Head of caudate nucleus (tissue), 42 donors: ENCODE data around the gene B4GALNT4.

Experiments
- DNase-seq, 42 donors: peaks; one replicate each; pipeline versions ENCODE4 v3.0.0 to v3.0.0-alpha.2; 2020 to 2021; ENCODE audit warnings: mixed read lengths in 7 of 42
- intact Hi-C: fragments of 100-400 bp; cut with DNase I; formaldehyde crosslinking; loops from one replicate; pipeline ENCODE4 v1.15.0; 2022

B4GALNT4 gene

DNA sequence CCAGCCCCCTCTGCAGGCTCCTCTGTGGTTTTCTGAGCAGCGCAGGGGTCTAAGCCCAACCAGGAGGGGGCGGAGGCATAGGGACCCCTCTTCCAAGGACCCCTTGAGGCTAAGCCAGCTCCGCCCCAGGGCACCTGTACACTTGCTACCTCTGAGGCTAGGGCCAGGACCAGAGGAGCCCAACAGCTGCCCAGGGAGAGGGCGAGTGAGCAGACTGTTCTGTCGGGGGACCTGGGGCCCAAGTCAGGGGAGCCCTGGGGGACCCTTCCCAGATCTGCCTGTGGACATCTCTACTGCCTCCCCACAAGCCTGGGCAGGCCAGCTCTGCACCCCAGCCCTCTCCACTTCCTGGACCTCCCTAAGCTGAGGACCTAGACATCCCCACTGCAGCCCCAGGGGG, 1.8 kb downstream of the B4GALNT4 start:
- no peak for DNase-seq

DNA sequence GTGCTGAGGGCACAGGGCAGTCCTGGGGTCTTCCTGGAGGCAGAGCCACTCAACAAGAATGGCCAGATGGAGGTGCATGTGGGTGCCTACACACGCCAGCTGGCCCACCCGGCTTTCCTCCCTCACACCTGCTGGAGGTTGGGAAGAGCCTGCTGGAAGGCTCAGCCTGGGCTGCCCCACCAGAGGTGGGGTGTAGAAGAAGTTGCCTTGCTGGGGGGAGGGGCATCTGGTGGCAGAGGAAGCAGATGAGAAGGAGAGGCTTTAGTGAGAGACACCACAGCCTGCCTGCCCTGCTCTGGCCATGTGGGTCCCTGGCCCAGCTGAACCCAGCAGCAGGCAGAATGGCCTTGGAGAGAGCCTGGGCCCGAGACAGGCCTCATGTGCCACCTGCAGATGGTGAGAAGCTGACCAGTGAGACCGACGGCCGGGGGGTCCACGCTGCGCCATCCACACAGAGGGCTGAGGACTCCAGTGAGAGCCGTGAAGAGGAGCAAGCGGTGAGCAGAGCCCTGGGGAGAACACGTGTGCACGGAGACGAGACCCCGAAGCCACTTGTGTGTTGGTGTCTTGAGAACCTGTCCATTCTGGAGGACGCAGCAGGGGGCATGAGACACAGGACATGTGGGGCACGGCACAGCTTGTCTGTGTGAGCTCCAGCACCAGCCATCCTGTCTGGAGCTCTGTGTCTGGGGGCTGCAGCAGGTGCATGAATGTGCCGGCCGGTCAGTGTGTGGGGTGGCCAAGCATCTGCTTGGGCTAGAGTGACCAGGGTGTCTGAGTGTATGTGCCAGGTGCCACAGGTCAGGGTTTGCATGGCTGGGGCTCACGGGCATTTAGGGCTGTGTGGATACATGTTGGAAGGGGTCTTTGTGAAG, 2.7 kb downstream of the B4GALNT4 start:
- intact Hi-C loops = no loop called here

More for the DNA sequence above, 1.8 kb downstream of the B4GALNT4 start:
- intact Hi-C loops = no loop called here

DNA sequence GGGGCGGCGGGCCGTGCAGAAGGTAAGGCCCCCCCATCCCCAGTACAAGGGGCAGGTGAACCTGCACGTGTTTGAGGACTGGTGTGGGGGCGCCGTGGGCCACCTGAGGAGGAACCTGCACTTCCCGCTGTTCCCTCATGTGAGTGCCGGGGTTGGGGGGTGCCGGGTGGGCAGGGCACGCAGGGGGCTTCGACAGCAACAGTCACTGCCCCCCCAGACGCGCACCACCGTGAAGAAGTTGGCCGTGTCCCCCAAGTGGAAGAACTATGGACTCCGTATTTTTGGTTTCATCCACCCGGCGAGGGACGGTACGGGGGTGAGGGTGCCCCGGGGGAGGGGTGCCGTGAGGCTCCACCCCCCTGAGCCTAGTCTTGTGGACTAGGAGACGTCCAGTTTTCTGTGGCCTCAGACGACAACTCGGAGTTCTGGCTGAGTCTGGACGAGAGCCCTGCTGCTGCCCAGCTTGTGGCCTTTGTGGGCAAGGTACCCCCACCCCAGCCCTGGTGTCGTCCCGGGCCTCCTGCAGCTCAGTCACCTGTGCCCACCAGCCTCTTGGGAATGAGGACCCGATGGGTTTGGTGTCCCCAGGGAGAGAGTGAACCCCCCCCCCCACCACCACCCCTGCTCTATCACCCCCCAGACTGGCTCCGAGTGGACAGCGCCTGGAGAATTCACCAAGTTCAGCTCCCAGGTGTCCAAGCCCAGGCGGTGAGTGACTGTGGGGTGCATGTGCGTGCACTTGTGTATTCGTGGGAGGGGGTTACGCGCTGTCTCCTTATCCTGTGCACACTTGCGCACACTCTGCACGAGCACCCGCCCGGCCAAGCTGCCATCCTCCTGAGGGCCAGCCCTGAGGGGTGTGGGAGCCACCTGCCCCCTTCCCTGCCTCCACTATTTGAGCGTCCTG, 3.8 kb downstream of the B4GALNT4 start:
- DNase-seq = no peak
- intact Hi-C loops = no loop called here

More for the DNA sequence above, 2.7 kb downstream of the B4GALNT4 start:
- no peak for DNase-seq

DNA sequence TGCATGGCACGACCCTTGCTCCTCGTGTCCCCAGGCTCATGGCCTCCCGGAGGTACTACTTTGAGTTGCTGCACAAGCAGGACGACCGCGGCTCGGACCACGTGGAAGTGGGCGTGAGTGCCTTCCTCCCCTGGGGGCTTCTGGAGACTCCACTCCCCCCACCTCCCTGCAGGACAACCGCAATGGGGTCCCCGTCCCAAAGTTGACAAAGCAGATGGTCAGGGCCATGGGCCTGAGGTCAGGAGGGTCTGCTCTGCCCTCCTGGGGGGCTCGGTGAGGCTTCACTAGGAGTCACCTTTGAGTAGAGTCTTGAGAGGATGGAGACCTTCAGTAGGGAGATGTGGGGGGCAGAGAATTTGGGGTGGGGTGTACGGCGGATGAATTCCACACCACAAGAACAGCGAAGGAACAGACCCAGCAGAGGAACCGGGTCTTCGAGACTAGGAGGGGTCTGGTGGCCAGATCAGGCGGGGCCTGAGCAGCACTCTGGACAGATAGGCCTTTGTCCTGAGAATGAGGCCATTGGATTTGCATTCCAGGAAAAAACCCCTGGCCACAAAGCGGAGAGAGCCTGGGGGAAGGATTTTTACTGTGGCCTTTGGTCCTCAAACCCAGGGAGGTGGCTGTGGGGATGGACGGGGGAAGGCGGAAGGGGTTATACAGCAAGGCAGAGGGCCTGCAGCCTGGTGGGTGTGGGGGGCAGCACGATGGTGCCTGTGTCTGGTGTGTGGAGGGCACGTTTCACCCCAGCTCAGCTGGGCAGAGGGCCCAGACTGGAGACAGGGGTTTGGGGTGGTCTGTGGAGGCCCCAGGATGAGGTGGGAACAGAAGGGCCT, 4.6 kb downstream of the B4GALNT4 start:
- intact Hi-C loops = no loop called here
- DNase-seq = peak in 40 of 42 donors; percentile 22 to 84 (median 64)

DNA sequence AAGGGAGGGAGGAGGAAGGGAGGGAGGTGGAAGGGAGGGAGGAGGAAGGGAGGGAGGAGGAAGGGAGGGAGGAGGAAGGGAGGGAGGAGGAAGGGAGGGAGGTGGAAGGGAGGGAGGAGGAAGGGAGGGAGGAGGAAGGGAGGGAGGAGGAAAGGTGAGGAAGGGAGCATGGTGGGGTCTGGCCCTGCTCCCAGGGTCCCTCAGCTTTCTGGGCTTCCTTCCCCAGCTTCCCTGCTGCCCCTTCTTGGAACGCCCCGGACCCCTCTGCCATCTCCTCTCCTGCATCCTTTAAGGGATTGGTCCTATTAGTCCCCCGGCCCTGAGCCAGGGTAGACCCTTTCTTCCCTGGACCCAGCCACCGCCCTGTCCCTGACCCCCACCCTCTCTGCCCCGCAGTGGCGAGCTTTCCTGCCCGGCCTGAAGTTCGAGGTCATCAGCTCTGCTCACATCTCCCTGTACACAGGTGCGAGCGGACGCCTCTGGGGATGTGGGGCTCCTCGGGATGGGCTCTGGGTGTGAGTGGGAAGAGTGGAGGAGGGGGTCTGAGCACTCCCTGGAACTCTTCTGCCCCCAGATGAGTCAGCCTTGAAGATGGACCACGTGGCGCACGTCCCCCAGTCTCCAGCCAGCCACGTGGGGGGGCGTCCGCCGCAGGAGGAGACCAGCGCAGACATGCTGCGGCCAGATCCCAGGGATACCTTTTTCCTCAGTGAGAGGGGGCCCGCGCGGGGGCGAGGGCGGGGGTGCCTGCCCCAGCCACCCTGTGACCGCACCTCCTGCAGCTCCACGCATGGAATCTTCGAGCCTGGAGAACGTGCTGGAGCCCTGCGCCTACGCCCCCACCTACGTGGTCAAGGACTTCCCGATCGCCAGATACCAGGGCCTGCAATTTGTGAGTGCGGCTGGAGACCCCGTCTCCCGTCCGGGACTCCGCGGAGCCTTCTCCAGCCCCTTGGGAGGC, 6.0 kb downstream of the B4GALNT4 start:
- DNase-seq = no peak
- intact Hi-C loops = no loop called here

DNA sequence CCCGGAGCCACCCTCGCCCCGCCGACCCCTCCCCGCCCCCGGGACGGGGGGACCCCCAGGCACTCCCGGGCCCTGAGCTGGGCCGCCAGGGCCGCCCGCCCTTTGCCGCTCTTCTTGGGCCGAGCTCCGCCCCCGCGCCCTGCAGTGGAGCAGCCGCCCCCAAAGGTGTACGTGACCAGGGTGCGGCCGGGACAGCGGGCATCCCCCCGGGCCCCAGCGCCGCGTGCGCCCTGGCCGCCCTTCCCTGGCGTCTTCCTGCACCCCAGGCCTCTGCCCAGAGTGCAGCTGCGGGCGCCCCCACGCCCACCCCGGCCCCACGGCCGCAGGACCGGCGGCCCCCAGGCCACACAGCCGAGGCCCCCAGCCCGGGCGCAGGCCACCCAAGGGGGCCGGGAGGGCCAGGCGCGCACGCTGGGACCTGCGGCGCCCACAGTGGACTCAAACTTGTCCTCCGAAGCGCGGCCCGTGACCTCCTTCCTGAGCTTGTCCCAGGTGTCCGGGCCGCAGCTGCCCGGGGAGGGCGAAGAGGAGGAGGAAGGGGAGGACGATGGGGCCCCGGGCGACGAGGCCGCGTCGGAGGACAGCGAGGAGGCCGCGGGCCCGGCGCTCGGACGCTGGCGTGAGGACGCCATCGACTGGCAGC, 7.4 kb downstream of the B4GALNT4 start:
- DNase-seq = no peak

DNA sequence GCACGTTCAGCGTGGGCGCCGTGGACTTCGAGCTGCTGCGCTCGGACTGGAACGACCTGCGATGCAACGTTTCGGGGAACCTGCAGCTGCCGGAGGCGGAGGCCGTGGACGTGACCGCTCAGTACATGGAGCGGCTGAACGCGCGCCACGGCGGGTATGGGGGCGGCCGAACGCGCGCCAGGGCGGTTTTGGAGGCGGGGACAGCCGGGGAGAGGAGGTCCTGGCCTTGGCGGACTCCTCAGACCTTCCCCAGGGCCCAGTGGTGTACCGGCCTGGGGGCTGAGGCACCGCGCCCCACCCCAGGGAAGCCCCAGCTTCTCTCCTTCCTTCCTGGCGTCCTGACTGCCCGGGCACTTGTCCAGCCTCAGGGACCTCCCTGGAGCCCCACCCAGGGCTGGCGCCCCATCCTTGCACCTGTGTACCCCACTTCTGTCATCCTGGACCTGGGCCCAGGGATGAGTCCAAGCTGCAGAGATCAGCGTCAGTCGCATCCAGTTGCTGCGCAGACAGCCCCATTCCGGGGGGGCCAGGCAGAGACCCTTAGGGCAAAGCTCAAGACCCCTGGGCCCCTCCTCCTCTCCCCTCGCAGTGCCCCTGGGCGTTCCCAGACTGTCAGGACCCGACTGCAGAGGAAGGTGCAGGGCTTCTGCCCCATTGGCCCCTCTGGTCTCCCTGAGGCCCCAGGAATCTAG, 8.0 kb downstream of the B4GALNT4 start:
- peak in 1 of 42 donors; percentile 1 for DNase-seq
- intact Hi-C loops = no loop called here

More for the DNA sequence above, 7.4 kb downstream of the B4GALNT4 start:
- intact Hi-C loops = no loop called here

DNA sequence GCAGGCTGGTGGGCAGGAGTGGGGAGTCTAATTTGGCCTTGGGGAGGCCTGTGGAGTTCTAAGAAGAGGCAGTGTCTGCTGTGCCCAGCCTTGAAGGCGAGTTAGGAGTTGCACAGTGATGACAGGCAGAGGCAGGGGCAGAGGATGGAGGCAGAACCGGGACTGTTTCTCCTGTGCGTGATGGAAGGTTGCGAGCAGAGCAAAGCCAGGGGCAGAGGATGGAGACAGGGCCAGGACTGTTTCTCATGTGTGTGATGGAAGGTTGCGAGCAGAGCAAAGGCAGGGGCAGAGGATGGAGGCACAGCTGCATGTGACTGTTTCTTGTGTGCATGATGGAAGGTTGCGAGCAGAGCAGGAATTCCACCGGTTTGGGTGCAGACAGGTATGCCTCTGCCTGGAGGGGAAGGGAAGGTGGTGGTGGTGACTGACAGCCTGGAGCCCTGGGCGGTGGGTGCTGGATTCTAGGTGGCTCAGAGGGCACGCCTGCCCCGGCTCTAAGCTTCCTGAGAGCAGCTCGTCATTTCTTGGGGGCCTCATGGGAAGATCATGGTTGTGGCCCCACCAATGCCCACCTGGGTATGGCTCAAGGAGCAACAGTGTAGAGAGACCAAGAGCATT, 8.7 kb downstream of the B4GALNT4 start:
- intact Hi-C loops = no loop called here
- peak in 1 of 42 donors; percentile 2 for DNase-seq

DNA sequence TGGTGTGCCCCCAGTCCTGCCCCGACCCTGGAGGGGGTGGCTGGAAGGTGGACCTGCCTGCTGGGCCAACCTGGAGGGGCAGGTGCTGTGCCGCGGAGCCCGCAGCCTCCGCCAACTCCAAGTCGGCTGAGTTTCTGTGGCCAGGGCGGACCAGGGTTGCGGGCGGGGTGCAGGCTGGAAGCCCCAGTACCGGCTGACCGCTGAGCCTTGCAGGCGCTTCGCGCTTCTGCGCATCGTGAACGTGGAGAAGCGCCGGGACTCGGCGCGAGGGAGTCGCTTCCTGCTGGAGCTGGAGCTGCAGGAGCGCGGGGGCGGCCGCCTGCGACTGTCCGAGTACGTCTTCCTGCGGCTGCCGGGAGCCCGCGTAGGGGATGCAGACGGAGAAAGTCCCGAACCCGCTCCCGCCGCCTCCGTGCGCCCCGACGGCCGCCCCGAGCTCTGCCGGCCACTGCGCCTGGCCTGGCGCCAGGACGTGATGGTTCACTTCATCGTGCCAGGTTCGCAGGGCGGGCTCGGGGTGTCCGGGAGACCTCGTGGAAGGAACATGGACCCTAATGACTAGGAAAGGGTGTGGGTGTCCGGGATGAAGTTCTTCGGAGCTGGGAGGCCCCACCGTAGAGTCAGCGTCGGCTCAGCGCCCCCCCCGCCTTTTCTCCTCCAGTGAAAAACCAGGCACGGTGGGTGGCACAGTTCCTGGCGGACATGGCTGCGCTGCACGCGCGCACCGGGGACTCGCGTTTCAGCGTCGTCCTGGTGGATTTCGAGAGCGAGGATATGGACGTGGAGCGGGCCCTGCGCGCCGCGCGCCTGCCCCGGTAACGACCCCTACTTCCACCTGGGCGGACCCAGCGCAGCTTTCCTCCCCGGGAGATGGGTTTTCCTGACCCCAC, 10.2 kb downstream of the B4GALNT4 start:
- intact Hi-C loops = no loop called here
- peak in 1 of 42 donors; percentile 2 for DNase-seq

DNA sequence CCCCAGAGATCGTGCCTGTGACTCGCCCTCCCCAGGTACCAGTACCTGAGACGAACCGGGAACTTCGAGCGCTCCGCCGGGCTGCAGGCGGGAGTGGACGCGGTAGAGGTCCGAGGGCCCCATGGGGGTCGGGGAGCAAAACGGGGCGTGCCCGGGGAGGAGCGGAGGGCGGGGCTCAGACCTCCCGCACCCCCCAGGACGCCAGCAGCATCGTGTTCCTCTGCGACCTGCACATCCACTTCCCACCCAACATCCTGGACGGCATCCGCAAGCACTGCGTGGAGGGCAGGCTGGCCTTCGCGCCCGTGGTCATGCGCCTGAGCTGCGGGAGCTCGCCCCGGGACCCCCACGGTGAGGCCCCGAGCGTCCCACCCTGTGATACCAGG, 10.8 kb downstream of the B4GALNT4 start:
- intact Hi-C loops = no loop called here
- peak in 2 of 42 donors; percentile 1 for DNase-seq

DNA sequence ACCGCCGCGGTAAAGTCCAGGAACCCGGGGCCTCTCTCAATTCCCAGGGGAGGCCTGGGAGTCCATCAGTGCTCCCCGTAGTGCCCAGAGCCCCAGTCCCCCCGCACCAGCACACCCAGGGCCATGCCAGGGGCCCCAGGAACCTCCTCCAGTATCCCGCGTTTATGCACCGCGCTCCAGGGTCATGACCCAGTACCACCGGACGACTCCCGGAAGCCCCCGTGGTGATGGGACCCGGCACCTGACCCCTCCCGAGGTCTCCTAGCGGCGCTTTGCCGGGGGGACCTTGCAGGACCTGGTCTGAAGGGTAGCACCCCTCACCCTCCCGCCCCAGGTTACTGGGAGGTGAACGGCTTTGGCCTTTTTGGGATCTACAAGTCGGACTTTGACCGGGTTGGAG, 11.2 kb downstream of the B4GALNT4 start:
- DNase-seq = peak in 2 of 42 donors; percentile 2 to 3
- intact Hi-C loops = no loop called here

DNA sequence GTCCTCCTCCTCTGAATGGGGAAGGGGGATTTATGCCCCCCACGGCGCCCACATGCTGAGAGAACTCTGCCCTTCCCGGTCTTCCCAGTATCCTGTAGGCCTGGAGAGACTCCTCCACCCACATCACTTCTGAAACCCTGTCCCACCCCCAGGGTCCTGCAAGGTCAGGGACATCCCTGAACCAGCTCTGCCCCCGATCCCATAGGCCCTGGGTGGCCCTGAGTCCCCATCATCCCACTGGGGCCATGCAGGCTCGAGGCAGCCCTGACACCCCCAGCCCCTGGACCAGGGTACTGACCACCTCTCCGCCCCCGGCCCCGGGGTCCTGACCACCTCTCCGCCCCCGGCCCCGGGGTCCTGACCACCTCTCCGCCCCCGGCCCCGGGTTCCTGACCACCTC, 11.7 kb downstream of the B4GALNT4 start:
- intact Hi-C loops = no loop called here
- peak in 1 of 42 donors; percentile 2 for DNase-seq

DNA sequence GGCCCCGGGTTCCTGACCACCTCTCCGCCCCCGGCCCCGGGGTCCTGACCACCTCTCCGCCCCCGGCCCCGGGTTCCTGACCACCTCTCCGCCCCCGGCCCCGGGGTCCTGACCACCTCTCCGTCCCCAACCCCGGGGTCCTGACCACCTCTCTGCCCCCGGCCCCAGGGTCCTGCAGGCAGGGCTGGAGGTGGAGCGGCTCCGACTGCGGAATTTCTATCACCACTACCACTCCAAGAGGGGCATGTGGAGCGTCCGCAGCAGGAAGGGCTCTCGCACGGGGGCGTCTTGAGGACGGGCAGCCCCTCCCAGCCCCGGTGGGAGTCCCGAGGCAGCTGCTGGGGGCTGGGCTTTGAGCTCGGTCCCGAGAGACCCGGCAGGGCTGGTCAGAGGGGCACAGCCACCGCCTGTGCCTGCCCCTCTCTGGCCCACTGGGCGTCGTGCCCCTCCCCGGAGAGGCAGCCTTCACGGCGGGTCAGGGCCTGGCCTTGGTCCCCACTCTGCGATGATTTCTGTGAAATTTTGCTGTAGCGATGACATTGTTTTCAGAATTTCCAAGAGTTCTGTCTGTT, 12.3 kb downstream of the B4GALNT4 start:
- intact Hi-C loops = no loop called here
- DNase-seq = peak in 1 of 42 donors; percentile 2

DNA sequence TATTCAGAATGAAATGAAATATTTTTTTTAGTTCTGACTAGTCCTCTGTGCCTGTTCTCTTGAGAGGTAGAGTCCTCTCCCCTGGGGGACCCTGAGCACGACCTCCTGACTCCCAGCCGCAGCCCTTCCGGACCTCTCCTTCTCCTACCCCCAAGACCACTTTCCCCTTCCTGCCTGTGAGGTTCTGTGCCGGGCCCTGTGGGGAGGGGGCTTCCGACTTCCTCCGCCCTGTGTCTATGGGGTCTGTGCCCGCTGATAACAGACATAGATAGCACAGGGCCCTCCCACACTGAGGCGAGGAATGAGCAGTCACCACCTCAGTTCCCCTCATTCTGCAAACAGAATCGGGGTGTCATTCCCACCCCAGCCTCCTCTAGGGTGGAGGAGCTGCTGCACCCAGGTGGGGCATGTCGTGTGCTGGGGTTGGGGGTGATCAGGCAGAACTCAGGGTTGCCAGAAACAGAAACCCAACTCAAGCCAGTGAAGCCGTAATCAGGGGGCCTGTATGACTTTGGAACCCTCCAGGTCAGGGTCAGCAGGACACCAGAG, 12.9 kb downstream of the B4GALNT4 start:
- DNase-seq = peak in 1 of 42 donors; percentile 2
- intact Hi-C loops = no loop called here

DNA sequence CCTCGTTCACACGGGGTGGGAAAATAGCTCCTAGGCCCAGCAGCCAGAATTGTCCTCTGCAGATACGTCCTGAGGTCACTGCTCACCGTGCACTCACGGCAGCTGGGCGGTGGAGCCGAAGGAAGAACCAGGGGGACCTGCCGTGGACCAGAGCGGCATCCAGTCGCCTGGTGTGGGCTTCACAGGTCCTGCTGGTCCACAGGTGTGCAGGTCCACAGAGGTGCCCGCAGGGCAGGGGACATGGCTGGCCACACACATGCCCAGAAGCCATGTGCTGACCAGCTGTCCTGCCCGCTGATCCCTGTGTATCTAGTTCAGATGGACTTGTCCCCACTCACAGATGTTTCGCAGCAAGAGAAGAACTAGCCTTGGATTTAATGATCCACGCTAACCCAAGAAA, 14.1 kb downstream of the B4GALNT4 start:
- no peak for DNase-seq
- intact Hi-C loops = no loop called here
